ENCODE measurements around the gene TRIM56. TPM values are rescaled to one million over a fixed set of nuclear protein-coding genes. Genes with fewer than 3 reads are reported as not detected.
"Not testable (repeated sequence)": the region's sequence is repeated elsewhere in the genome, so short reads cannot be mapped to it uniquely, and the experiment has no call there.

TRIM56 gene
- total and polyA plus RNA-seq, 2 donors from 2014 or later: 6.9 to 54.5 TPM

- Histone ChIP-seq H3K9ac (ENCODE audit: low read length in 3 of 3) (no peak overlapping the region), H3K27ac (ENCODE audit: low read depth in 2 of 2, low read length in 2 of 2) (peak overlapping the region in 1 of 2 donors; percentile 20), H3K4me1 (ENCODE audit: control insufficient read depth in 2 of 3, insufficient read depth in 2 of 3, low read depth in 1 of 3, low read length in 3 of 3) (peaks cover 0 to 7% (median 4%) of the 10 kb centered on the region in 3 donors), H3K4me3 (ENCODE audit: low read length in 3 of 3) (no peak overlapping the region), H3K36me3 (ENCODE audit: control insufficient read depth in 2 of 3, insufficient read depth in 3 of 3, low read length in 3 of 3) (no peaks in the 10 kb centered on the region), H3K9me3 (ENCODE audit: control insufficient read depth in 2 of 3, insufficient read depth in 1 of 3, low read length in 3 of 3) (no peaks in the 10 kb centered on the region), H3K27me3 (ENCODE audit: control insufficient read depth, insufficient read depth, low read length) (no peaks in the 10 kb centered on the region)
- no peak for FAIRE-seq
- no peak for DNase-seq
- TF ChIP-seq CTCF (IDR thresholded peaks at IDR 0.05; ENCODE audit: borderline replicate concordance, extremely low read depth, insufficient read depth): no peak
- intact Hi-C loops (cut with DNase I): no loop called here
Observed at GRCh38 chr7:101100858-101101847, 15.9 kb downstream of the TRIM56 start.

GRCh38 chr7:101102026-101102425 lies 16.7 kb downstream of the TRIM56 start:
- Histone ChIP-seq H3K9ac (ENCODE audit: low read length in 3 of 3) (no peak overlapping the region), H3K27me3 (ENCODE audit: control insufficient read depth, insufficient read depth, low read length) (no peaks in the 10 kb centered on the region), H3K9me3 (ENCODE audit: control insufficient read depth in 2 of 3, insufficient read depth in 1 of 3, low read length in 3 of 3) (no peaks in the 10 kb centered on the region), H3K4me1 (ENCODE audit: control insufficient read depth in 2 of 3, insufficient read depth in 2 of 3, low read depth in 1 of 3, low read length in 3 of 3) (peaks cover 0 to 7% (median 4%) of the 10 kb centered on the region in 3 donors), H3K4me3 (ENCODE audit: low read length in 3 of 3) (no peak overlapping the region), H3K36me3 (ENCODE audit: control insufficient read depth in 2 of 3, insufficient read depth in 3 of 3, low read length in 3 of 3) (no peaks in the 10 kb centered on the region), H3K27ac (ENCODE audit: low read depth in 2 of 2, low read length in 2 of 2) (no peak overlapping the region)
- TF ChIP-seq CTCF (IDR thresholded peaks at IDR 0.05; ENCODE audit: borderline replicate concordance, extremely low read depth, insufficient read depth): no peak
- intact Hi-C loops (cut with DNase I): no loop called here
- FAIRE-seq (no peak), DNase-seq (no peak)

GRCh38 chr7:101103701-101104100 lies 18.4 kb downstream of the TRIM56 start:
- H3K9ac ChIP-seq (ENCODE audit: low read length in 3 of 3); H3K4me3 ChIP-seq (ENCODE audit: low read length in 3 of 3); intact Hi-C loops (cut with DNase I); H3K36me3 ChIP-seq (ENCODE audit: control insufficient read depth in 2 of 3, insufficient read depth in 3 of 3, low read length in 3 of 3); DNase-seq; H3K4me1 ChIP-seq (ENCODE audit: control insufficient read depth in 2 of 3, insufficient read depth in 2 of 3, low read depth in 1 of 3, low read length in 3 of 3); H3K27ac ChIP-seq (ENCODE audit: low read depth in 2 of 2, low read length in 2 of 2); H3K9me3 ChIP-seq (ENCODE audit: control insufficient read depth in 2 of 3, insufficient read depth in 1 of 3, low read length in 3 of 3); H3K27me3 ChIP-seq (ENCODE audit: control insufficient read depth, insufficient read depth, low read length); FAIRE-seq: not testable (repeated sequence)

GRCh38 chr7:101104193-101104713 lies 19.0 kb downstream of the TRIM56 start:
- TF ChIP-seq CTCF (IDR thresholded peaks at IDR 0.05; ENCODE audit: borderline replicate concordance, extremely low read depth, insufficient read depth): no peak
- Histone ChIP-seq H3K4me3 (ENCODE audit: low read length in 3 of 3) (no peak overlapping the region), H3K4me1 (ENCODE audit: control insufficient read depth in 2 of 3, insufficient read depth in 2 of 3, low read depth in 1 of 3, low read length in 3 of 3) (peaks cover 0 to 11% (median 4%) of the 10 kb centered on the region in 3 donors), H3K27me3 (ENCODE audit: control insufficient read depth, insufficient read depth, low read length) (no peaks in the 10 kb centered on the region), H3K9me3 (ENCODE audit: control insufficient read depth in 2 of 3, insufficient read depth in 1 of 3, low read length in 3 of 3) (no peaks in the 10 kb centered on the region), H3K36me3 (ENCODE audit: control insufficient read depth in 2 of 3, insufficient read depth in 3 of 3, low read length in 3 of 3) (no peaks in the 10 kb centered on the region), H3K9ac (ENCODE audit: low read length in 3 of 3) (no peak overlapping the region), H3K27ac (ENCODE audit: low read depth in 2 of 2, low read length in 2 of 2) (no peak overlapping the region)
- DNase-seq (no peak), FAIRE-seq (no peak)
- intact Hi-C loops (cut with DNase I): no loop called here
